Adrenal gland (tissue), 12 donors: ENCODE results near the gene PCMTD2. TPM values are rescaled to one million over a fixed set of nuclear protein-coding genes. Genes with fewer than 3 reads are reported as not detected.
A peak's percentile ranks its signal among the peaks of the same experiment; 100 is the strongest.

Experiments used
- DNase-seq, 7 donors: peaks; one replicate each; pipeline ENCODE4 v3.0.0-alpha.2; 2019 to 2020
- H3K27ac ChIP-seq, 5 donors: fragments of 200-600 bp; sonication (generic) in 4 of 5; 1 replicate in 3 of 5; 2 replicates in 2 of 5; pipeline versions ENCODE4 v1.5.1 to v1.8.0; 2016 to 2020; ENCODE audit warnings: mild to moderate bottlenecking in 1 of 5
- H3K27me3 ChIP-seq: fragments of 200-600 bp; 2 replicates; pipeline ENCODE4 v1.8.0; 2021
- H3K36me3 ChIP-seq, 2 donors: fragments of 200-600 bp; replicated peaks in 1 of 2; 1 replicate in 1 of 2; 2 replicates in 1 of 2; pipeline versions ENCODE4 v1.5.1 to v1.8.0; 2018 to 2022
- H3K4me1 ChIP-seq, 2 donors: fragments of 200-600 bp; replicated peaks in 1 of 2; 1 replicate in 1 of 2; 2 replicates in 1 of 2; pipeline versions ENCODE4 v1.5.1 to v1.8.0; 2018 to 2021
- H3K4me3 ChIP-seq, 4 donors: fragments of 200-600 bp; sonication (generic) in 3 of 4; one replicate each; pipeline ENCODE4 v1.5.1; 2016 to 2018
- H3K9me3 ChIP-seq, 3 donors: fragments of 200-600 bp; sonication (generic) in 1 of 3; replicated peaks in 1 of 3; 1 replicate in 2 of 3; 2 replicates in 1 of 3; pipeline versions ENCODE4 v1.5.1 to v1.8.0; 2016 to 2021
- POLR2A ChIP-seq, 2 donors: fragments of 450-650 bp; IDR thresholded peaks; one replicate each; pipeline ENCODE4 v1.6.1; 2017; ENCODE audit warnings: antibody characterized with exemption in 2 of 2, mild to moderate bottlenecking in 2 of 2, moderate library complexity in 1 of 2
- WGBS, 4 donors: extraction: QIAGEN DNeasy Blood & Tissue Kit in 2 of 4; methylation state at CpG; one replicate each; pipeline versions ENCODE4 v1.1.5 to v1.1.7; 2013 to 2017; 5-methylcytosine and 5-hydroxymethylcytosine counted together
- intact Hi-C, 2 donors: fragments of 100-400 bp; cut with DNase I; formaldehyde crosslinking; loops; one replicate each; pipeline versions ENCODE4 v1.14.1 to v1.15.0; 2022 to 2023
- polyA plus RNA-seq, 3 donors: library from polyadenylated mRNA; stranded (reverse); fragments of 200-250 nt in 2 of 3; fragments of 350-450 nt in 1 of 3; fragmentation: Illumina TruSeq in 1 of 3; extraction: RNeasy Lipid Tissue Mini Kit (QIAGEN cat#74804) in 1 of 3; gene quantifications; one replicate each; pipeline ENCODE4 v1.2.3, GENCODE V29; 2013 to 2014
- total RNA-seq, 9 donors: library from RNA; depleted of rRNA in 4 of 9; stranded (reverse); fragments of >200 nt in 4 of 9; fragments of 120-200 nt in 1 of 9; fragmentation: NEBNext Ultra II Directional in 1 of 9; extraction: Animal tissue kit (Norgen Biotek cat#: 25700) in 1 of 9; gene quantifications; one replicate each; pipeline versions ENCODE4 v1.1.0 to v1.2.4, GENCODE V29; 2013 to 2023
- TF ChIP-seq, protein P1 (sequence below), 6 experiments: fragments of 450-650 bp in 4 of 6; fragments of 200-600 bp in 2 of 6; sonication (generic) in 1 of 6; IDR thresholded peaks; 1 replicate in 5 of 6; 2 replicates in 1 of 6; pipeline versions ENCODE4 v1.5.1 to v1.8.0; 2016 to 2021; ENCODE audit warnings: antibody characterized with exemption in 6 of 6, mild to moderate bottlenecking in 2 of 6, moderate library complexity in 1 of 6
- donor health status: healthy with polysubstance abuse.
- donor health status: Bipolar disorder and iron deficiency.
- donor health status: DM: yes; HTN: yes; CAD: no.
- donor health status: DM: no; HTN: no; CAD: no.
- donor health status: DM: no; HTN: no; CAD: no.
- donor health status: DM: yes; HTN: yes; CAD: no.

PCMTD2 gene
- total and polyA plus RNA-seq, 12 donors: 32.0 to 120 (median 62.5) TPM

- DNase-seq: no peak
- no peak overlapping the region for H3K4me3 ChIP-seq
- intact Hi-C loops: no loop called here
Measured at GRCh38 chr20:64228751-64229506, 26.6 kb upstream of the PCMTD2 start.

GRCh38 chr20:64229507-64230061 lies 26.0 kb upstream of the PCMTD2 start:
- TF ChIP-seq, protein P1, sequence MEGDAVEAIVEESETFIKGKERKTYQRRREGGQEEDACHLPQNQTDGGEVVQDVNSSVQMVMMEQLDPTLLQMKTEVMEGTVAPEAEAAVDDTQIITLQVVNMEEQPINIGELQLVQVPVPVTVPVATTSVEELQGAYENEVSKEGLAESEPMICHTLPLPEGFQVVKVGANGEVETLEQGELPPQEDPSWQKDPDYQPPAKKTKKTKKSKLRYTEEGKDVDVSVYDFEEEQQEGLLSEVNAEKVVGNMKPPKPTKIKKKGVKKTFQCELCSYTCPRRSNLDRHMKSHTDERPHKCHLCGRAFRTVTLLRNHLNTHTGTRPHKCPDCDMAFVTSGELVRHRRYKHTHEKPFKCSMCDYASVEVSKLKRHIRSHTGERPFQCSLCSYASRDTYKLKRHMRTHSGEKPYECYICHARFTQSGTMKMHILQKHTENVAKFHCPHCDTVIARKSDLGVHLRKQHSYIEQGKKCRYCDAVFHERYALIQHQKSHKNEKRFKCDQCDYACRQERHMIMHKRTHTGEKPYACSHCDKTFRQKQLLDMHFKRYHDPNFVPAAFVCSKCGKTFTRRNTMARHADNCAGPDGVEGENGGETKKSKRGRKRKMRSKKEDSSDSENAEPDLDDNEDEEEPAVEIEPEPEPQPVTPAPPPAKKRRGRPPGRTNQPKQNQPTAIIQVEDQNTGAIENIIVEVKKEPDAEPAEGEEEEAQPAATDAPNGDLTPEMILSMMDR (IDR thresholded peaks at IDR 0.05): no peak
- no peak for TF ChIP-seq POLR2A (IDR thresholded peaks at IDR 0.05)
- Histone ChIP-seq H3K27ac (no peak overlapping the region), H3K4me1 (peaks cover 13 to 17% of the 10 kb centered on the region in 2 donors), H3K27me3 (no peaks in the 10 kb centered on the region), H3K36me3 (no peaks in the 10 kb centered on the region), H3K9me3 (no peaks in the 10 kb centered on the region), H3K4me3 (no peak overlapping the region)
- DNase-seq: no peak
- WGBS, 4 donors: 85 to 90% (median 88%) methylated on average over 8 of the region's 8 CpGs
- intact Hi-C loops: no loop called here

More at GRCh38 chr20:64228751-64229506, 26.6 kb upstream of the PCMTD2 start:
- Histone ChIP-seq H3K36me3 (no peaks in the 10 kb centered on the region), H3K27ac (no peak overlapping the region), H3K27me3 (no peaks in the 10 kb centered on the region), H3K9me3 (no peaks in the 10 kb centered on the region), H3K4me1 (peaks cover 7 to 13% of the 10 kb centered on the region in 2 donors)
- TF ChIP-seq, protein P1 (IDR thresholded peaks at IDR 0.05): no peak
- no peak for TF ChIP-seq POLR2A (IDR thresholded peaks at IDR 0.05)
- 84 to 89% (median 86%) methylated on average over 13 to 14 of the region's 14 CpGs for WGBS, 4 donors

- Histone ChIP-seq H3K27ac (peak overlapping the region in 1 of 5 donors; percentile 26), H3K4me1 (peaks cover 13 to 17% of the 10 kb centered on the region in 2 donors), H3K4me3 (no peak overlapping the region), H3K36me3 (no peaks in the 10 kb centered on the region), H3K9me3 (no peaks in the 10 kb centered on the region), H3K27me3 (no peaks in the 10 kb centered on the region)
- 86 to 92% (median 88%) methylated on average over 17 to 22 of the region's 22 CpGs for WGBS, 4 donors
- no peak for DNase-seq
- intact Hi-C loops: no loop called here
- TF ChIP-seq POLR2A (IDR thresholded peaks at IDR 0.05): no peak
- TF ChIP-seq, protein P1 (IDR thresholded peaks at IDR 0.05): no peak
Measured at GRCh38 chr20:64230461-64231145, 24.9 kb upstream of the PCMTD2 start.
